ENCODE measurements around the gene TAOK3. TPM values are rescaled to one million over a fixed set of nuclear protein-coding genes. Genes with fewer than 3 reads are reported as not detected.
"Not testable (repeated sequence)": the region's sequence is repeated elsewhere in the genome, so short reads cannot be mapped to it uniquely, and the experiment has no call there.

The TAOK3 gene
- total RNA-seq, 1 donor from 2014 or later = 14.7 TPM

DNA sequence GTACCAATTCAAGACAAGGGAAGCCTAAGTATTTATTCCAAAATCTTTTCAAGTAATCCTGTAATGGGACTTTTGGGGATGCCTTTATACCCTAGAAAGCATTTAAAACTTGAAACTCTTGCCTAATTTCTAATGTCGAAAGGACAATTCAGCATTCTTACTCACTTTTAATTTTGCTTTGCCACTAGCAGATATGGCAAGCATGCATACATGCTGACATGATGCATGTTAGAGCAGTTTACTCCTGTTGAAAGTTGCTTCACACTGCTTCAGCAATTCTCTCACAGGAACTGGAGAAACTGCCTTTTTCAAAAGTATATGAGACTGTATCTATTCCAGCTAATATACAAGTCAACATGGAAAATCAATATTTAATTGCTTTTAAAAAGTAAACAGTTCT, 79.9 kb downstream of the TAOK3 start:
- Mint-ChIP-seq H3K4me3 (ENCODE audit: low read depth) (no peak overlapping the region), H3K9me3 (ENCODE audit: low read depth) (no peaks in the 10 kb centered on the region), H3K36me3 (ENCODE audit: insufficient read depth) (peaks cover 2% of the 10 kb centered on the region), H3K27ac (no peak overlapping the region), H3K4me1 (ENCODE audit: low read depth) (no peaks in the 10 kb centered on the region), H3K27me3 (no peaks in the 10 kb centered on the region)
- no peak for DNase-seq (ENCODE audit: low spot score, unreplicated experiment)
- TF ChIP-seq, protein P1, sequence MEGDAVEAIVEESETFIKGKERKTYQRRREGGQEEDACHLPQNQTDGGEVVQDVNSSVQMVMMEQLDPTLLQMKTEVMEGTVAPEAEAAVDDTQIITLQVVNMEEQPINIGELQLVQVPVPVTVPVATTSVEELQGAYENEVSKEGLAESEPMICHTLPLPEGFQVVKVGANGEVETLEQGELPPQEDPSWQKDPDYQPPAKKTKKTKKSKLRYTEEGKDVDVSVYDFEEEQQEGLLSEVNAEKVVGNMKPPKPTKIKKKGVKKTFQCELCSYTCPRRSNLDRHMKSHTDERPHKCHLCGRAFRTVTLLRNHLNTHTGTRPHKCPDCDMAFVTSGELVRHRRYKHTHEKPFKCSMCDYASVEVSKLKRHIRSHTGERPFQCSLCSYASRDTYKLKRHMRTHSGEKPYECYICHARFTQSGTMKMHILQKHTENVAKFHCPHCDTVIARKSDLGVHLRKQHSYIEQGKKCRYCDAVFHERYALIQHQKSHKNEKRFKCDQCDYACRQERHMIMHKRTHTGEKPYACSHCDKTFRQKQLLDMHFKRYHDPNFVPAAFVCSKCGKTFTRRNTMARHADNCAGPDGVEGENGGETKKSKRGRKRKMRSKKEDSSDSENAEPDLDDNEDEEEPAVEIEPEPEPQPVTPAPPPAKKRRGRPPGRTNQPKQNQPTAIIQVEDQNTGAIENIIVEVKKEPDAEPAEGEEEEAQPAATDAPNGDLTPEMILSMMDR (IDR thresholded peaks at IDR 0.05; ENCODE audit: unreplicated experiment) = no peak

- Mint-ChIP-seq H3K4me3 (ENCODE audit: low read depth) (no peak overlapping the region), H3K4me1 (ENCODE audit: low read depth) (peaks cover 2% of the 10 kb centered on the region), H3K36me3 (ENCODE audit: insufficient read depth) (peaks cover 2% of the 10 kb centered on the region), H3K9me3 (ENCODE audit: low read depth) (no peaks in the 10 kb centered on the region), H3K27me3 (no peaks in the 10 kb centered on the region), H3K27ac (no peak overlapping the region)
- DNase-seq (ENCODE audit: low spot score, unreplicated experiment) = no peak
- TF ChIP-seq, protein P1 (IDR thresholded peaks at IDR 0.05; ENCODE audit: unreplicated experiment) = no peak
These were observed 82.6 kb downstream of the TAOK3 start for GRCh38 chr12:118290130-118290529.

GRCh38 chr12:118288174-118288573, 84.5 kb downstream of the TAOK3 start:
- H3K27ac Mint-ChIP-seq = no peak overlapping the region
- TF ChIP-seq, protein P1 (IDR thresholded peaks at IDR 0.05; ENCODE audit: unreplicated experiment) = no peak
- no peak for DNase-seq (ENCODE audit: low spot score, unreplicated experiment)
- no peaks in the 10 kb centered on the region for H3K36me3 Mint-ChIP-seq (ENCODE audit: insufficient read depth)
- H3K27me3 Mint-ChIP-seq = no peaks in the 10 kb centered on the region
- peaks cover 2% of the 10 kb centered on the region for H3K4me1 Mint-ChIP-seq (ENCODE audit: low read depth)
- no peaks in the 10 kb centered on the region for H3K9me3 Mint-ChIP-seq (ENCODE audit: low read depth)
- no peak overlapping the region for H3K4me3 Mint-ChIP-seq (ENCODE audit: low read depth)

DNA sequence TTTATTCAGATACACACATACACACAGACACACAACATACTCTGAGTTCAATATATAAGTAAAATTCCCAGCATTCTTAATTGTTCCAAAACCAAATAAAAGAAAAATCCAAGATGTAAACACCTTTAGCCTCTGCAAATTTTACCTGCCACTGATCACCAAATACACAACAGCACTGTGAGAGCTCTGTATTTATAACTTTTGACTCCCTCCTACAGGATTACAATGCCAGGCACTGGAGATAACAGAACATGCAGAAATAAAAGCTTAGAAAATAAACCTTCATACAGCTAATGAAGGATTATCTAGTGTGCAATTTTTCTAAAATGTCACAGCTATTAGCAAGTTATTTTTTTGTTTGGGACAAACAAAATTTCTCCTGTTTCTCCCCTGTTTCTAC, 85.0 kb downstream of the TAOK3 start:
- Mint-ChIP-seq H3K36me3 (ENCODE audit: insufficient read depth) (no peaks in the 10 kb centered on the region), H3K27ac (no peak overlapping the region), H3K4me3 (ENCODE audit: low read depth) (no peak overlapping the region), H3K27me3 (no peaks in the 10 kb centered on the region), H3K9me3 (ENCODE audit: low read depth) (no peaks in the 10 kb centered on the region), H3K4me1 (ENCODE audit: low read depth) (peaks cover 2% of the 10 kb centered on the region)
- TF ChIP-seq, protein P1 (IDR thresholded peaks at IDR 0.05; ENCODE audit: unreplicated experiment) = no peak
- no peak for DNase-seq (ENCODE audit: low spot score, unreplicated experiment)

DNA sequence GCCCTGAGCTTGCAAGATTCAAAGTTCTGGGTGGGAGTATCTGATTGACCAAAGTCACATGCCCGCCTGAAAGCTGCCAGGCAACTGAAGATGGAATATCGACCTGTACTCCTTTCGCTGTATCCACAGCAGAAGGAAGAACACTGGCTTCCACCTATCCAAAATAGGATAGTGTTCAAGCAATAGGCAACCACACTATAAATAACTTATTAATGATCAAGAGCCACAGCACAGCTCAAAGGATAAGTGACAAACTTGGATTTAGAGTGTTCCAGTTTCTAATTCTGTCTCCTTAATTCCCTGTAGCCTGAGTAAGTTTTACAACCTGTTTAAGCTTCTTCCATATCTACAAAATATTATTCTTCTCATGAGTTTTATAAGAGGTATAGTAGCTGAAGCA, 89.9 kb downstream of the TAOK3 start:
- Mint-ChIP-seq H3K9me3 (ENCODE audit: low read depth) (peaks cover 9% of the 10 kb centered on the region), H3K4me1 (ENCODE audit: low read depth) (peaks cover 2% of the 10 kb centered on the region), H3K4me3 (ENCODE audit: low read depth) (no peak overlapping the region), H3K27ac (no peak overlapping the region), H3K27me3 (no peaks in the 10 kb centered on the region), H3K36me3 (ENCODE audit: insufficient read depth) (peaks cover 5% of the 10 kb centered on the region)
- TF ChIP-seq, protein P1 (IDR thresholded peaks at IDR 0.05; ENCODE audit: unreplicated experiment) = no peak
- no peak for DNase-seq (ENCODE audit: low spot score, unreplicated experiment)

DNA sequence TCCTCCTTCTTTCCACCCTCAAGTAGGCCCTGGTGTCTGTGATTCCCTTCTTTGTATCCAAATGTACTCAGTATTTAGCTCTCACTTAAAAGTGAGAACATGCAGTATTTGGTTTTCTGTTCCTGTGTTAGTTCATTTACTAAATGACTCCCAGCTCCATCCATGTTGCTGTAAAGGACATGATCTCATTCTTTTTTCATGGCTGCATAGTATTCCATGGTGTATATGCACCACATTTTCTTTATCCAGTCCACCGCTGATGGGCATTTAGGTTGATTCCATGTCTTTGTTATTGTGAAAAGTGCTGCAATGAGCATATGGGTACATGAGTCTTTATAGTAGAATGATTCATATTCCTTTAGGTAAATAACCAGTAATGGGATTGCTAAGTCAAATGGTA, 94.4 kb downstream of the TAOK3 start:
- H3K27ac Mint-ChIP-seq; H3K4me1 Mint-ChIP-seq (ENCODE audit: low read depth); H3K27me3 Mint-ChIP-seq; DNase-seq (ENCODE audit: low spot score, unreplicated experiment); H3K36me3 Mint-ChIP-seq (ENCODE audit: insufficient read depth); H3K4me3 Mint-ChIP-seq (ENCODE audit: low read depth): not testable (repeated sequence)
- peaks cover 12% of the 10 kb centered on the region for H3K9me3 Mint-ChIP-seq (ENCODE audit: low read depth)
